ENCODE data around the gene QRICH2.

- no peak for TF ChIP-seq EZH2phosphoT487 (IDR thresholded peaks at IDR 0.05; ENCODE audit: borderline replicate concordance, low read depth, low read length)
- TF ChIP-seq, protein P1, sequence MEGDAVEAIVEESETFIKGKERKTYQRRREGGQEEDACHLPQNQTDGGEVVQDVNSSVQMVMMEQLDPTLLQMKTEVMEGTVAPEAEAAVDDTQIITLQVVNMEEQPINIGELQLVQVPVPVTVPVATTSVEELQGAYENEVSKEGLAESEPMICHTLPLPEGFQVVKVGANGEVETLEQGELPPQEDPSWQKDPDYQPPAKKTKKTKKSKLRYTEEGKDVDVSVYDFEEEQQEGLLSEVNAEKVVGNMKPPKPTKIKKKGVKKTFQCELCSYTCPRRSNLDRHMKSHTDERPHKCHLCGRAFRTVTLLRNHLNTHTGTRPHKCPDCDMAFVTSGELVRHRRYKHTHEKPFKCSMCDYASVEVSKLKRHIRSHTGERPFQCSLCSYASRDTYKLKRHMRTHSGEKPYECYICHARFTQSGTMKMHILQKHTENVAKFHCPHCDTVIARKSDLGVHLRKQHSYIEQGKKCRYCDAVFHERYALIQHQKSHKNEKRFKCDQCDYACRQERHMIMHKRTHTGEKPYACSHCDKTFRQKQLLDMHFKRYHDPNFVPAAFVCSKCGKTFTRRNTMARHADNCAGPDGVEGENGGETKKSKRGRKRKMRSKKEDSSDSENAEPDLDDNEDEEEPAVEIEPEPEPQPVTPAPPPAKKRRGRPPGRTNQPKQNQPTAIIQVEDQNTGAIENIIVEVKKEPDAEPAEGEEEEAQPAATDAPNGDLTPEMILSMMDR (conservative IDR thresholded peaks at IDR 0.05; ENCODE audit: low read length): no peak
These were observed 29.7 kb downstream of the QRICH2 start for GRCh38 chr17:76278268-76278908.
